ENCODE measurements around the gene BUD23. TPM values are rescaled to one million over a fixed set of nuclear protein-coding genes. Genes with fewer than 3 reads are reported as not detected.

BUD23 gene
- total and polyA plus RNA-seq, 3 donors from 2014 or later, result 231 to 252 (median 241) TPM

DNA sequence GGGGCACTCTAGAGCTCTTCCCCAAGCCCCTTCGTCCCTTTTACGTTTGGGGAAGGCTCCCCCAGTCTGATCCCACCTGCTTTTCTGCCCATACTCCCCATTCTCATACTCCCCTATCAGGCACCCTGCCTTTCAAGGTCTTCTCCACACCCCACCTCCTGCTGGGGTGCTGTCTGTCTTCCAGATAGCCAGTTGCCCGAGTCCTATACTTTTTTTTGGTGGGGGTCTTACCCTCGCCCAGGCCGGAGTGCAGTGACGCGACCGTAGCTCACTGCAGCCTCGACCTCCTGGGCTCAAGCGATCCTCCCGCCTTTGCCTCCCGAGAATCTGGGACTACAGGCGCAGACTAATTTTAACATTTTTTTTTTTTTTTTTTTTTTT, 56.0 kb downstream of the BUD23 start:
- Histone ChIP-seq H3K27ac (peak overlapping the region; percentile 85 to 89), H3K9me3 (no peaks in the 10 kb centered on the region), H3K4me1 (peaks cover 10% of the 10 kb centered on the region), H3K36me3 (ENCODE audit: low read depth, missing control alignments) (no peaks in the 10 kb centered on the region), H3K27me3 (no peaks in the 10 kb centered on the region), H3K4me3 (peak overlapping the region; percentile 77)
- no peak for TF ChIP-seq POLR2A (IDR thresholded peaks at IDR 0.05)
- DNase-seq, result no peak
- WGBS, 2 donors, result 20 to 36% methylated on average over 13 of the region's 13 CpGs
- intact Hi-C loops (cut with DNase I; ENCODE audit: low total_unique reads), result no loop called here

DNA sequence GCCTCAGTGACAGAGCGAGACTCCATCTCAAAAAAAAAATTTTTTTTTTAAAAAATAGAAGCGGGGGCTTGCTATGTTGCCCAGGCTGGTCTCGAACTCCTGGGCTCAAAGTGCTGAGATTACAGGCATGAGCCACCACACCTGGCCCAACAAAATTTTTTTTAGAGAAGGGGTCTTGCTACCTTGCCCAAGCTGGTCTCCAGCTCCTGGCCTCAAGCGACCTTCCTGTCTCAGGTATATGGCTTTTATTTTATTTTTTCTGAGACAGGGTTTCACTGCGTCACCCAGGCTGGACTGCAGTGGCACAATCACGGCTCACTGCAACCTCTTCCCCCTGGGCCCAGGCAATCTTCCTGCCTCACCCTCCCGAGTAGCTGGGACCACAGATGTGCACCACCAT, 56.8 kb downstream of the BUD23 start:
- Histone ChIP-seq H3K9me3 (no peaks in the 10 kb centered on the region), H3K4me3 (no peak overlapping the region), H3K27ac (peak overlapping the region in 1 of 2 donors; percentile 31), H3K27me3 (no peaks in the 10 kb centered on the region), H3K36me3 (ENCODE audit: low read depth, missing control alignments) (no peaks in the 10 kb centered on the region), H3K4me1 (peaks cover 10% of the 10 kb centered on the region)
- no peak for DNase-seq
- intact Hi-C loops (cut with DNase I; ENCODE audit: low total_unique reads), result no loop called here
- 79 to 88% methylated on average over 7 of the region's 7 CpGs for WGBS, 2 donors
- TF ChIP-seq POLR2A (IDR thresholded peaks at IDR 0.05), result no peak
- TF ChIP-seq, protein P1, sequence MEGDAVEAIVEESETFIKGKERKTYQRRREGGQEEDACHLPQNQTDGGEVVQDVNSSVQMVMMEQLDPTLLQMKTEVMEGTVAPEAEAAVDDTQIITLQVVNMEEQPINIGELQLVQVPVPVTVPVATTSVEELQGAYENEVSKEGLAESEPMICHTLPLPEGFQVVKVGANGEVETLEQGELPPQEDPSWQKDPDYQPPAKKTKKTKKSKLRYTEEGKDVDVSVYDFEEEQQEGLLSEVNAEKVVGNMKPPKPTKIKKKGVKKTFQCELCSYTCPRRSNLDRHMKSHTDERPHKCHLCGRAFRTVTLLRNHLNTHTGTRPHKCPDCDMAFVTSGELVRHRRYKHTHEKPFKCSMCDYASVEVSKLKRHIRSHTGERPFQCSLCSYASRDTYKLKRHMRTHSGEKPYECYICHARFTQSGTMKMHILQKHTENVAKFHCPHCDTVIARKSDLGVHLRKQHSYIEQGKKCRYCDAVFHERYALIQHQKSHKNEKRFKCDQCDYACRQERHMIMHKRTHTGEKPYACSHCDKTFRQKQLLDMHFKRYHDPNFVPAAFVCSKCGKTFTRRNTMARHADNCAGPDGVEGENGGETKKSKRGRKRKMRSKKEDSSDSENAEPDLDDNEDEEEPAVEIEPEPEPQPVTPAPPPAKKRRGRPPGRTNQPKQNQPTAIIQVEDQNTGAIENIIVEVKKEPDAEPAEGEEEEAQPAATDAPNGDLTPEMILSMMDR (IDR thresholded peaks at IDR 0.05), result no peak

- Histone ChIP-seq H3K27me3 (no peaks in the 10 kb centered on the region), H3K36me3 (ENCODE audit: low read depth, missing control alignments) (no peaks in the 10 kb centered on the region), H3K4me3 (no peak overlapping the region), H3K4me1 (peaks cover 10% of the 10 kb centered on the region), H3K27ac (peak overlapping the region in 1 of 2 donors; percentile 31), H3K9me3 (no peaks in the 10 kb centered on the region)
- intact Hi-C loops (cut with DNase I; ENCODE audit: low total_unique reads), result no loop called here
- TF ChIP-seq, protein P1 (IDR thresholded peaks at IDR 0.05), result no peak
- no peak for TF ChIP-seq POLR2A (IDR thresholded peaks at IDR 0.05)
- no peak for DNase-seq
- WGBS, 2 donors, result 85 to 86% methylated on average over 5 of the region's 5 CpGs
Measured at GRCh38 chr7:73740771-73741170, 57.4 kb downstream of the BUD23 start.

GRCh38 chr7:73741600-73741999, 58.2 kb downstream of the BUD23 start:
- 88 to 91% methylated on average over 5 of the region's 5 CpGs for WGBS, 2 donors
- Histone ChIP-seq H3K4me3 (no peak overlapping the region), H3K27me3 (no peaks in the 10 kb centered on the region), H3K36me3 (ENCODE audit: low read depth, missing control alignments) (no peaks in the 10 kb centered on the region), H3K4me1 (peaks cover 10% of the 10 kb centered on the region), H3K9me3 (no peaks in the 10 kb centered on the region), H3K27ac (no peak overlapping the region)
- intact Hi-C loops (cut with DNase I; ENCODE audit: low total_unique reads), result no loop called here
- no peak for DNase-seq
- TF ChIP-seq, protein P1 (IDR thresholded peaks at IDR 0.05), result no peak
- no peak for TF ChIP-seq POLR2A (IDR thresholded peaks at IDR 0.05)

- peaks cover 9% of the 10 kb centered on the region for H3K4me1 ChIP-seq
- no peak overlapping the region for H3K4me3 ChIP-seq
- no peaks in the 10 kb centered on the region for H3K9me3 ChIP-seq
- intact Hi-C loops (cut with DNase I; ENCODE audit: low total_unique reads), result no loop called here
- H3K27ac ChIP-seq, result no peak overlapping the region
- TF ChIP-seq, protein P1 (IDR thresholded peaks at IDR 0.05), result no peak
- TF ChIP-seq POLR2A (IDR thresholded peaks at IDR 0.05), result no peak
- WGBS, 2 donors, result 74 to 82% methylated on average over 6 to 7 of the region's 7 CpGs
- no peaks in the 10 kb centered on the region for H3K27me3 ChIP-seq
- no peak for DNase-seq
- H3K36me3 ChIP-seq (ENCODE audit: low read depth, missing control alignments), result no peaks in the 10 kb centered on the region
Measured at GRCh38 chr7:73742338-73742752, 58.9 kb downstream of the BUD23 start.
